AG04449 (cell line): ENCODE data around the gene PRELID1.

Experiments used
- CTCF ChIA-PET: fragments of 350-600 bp; formaldehyde crosslinking; extraction: SDS; loops from one replicate; lab custom pipeline; 2021; ENCODE audit warnings: antibody characterized with exemption; lab: Yijun Ruan, JAX
- POLR2A ChIA-PET: fragments of 400-600, 350-600 bp; formaldehyde crosslinking; extraction: SDS; loops from one replicate; lab custom pipeline; 2020; ENCODE audit warnings: antibody characterized with exemption, inconsistent platforms; lab: Yijun Ruan, JAX
- DNase-seq: peaks from one replicate; pipeline ENCODE4 v3.0.0-alpha.2; 2010; ENCODE audit warnings: low read depth, low spot score
- H3K4me3 ChIP-seq: 2 replicates; pipeline ENCODE4 v1.5.1; 2011; ENCODE audit warnings: low read depth, mild to moderate bottlenecking, control low read depth, low read length
- CTCF ChIP-seq: IDR thresholded peaks from one replicate; pipeline ENCODE4 v1.5.1; 2011; ENCODE audit warnings: mild to moderate bottlenecking, moderate library complexity, low read length, control low read depth, inconsistent platforms; ENCODE audit not compliant: insufficient read depth; ENCODE audit errors: missing control alignments

The PRELID1 gene

GRCh38 chr5:177265395-177265794 is 38.2 kb upstream of the PRELID1 start:
- CTCF ChIA-PET: interaction anchor here (1.2 to 3.4 kb wide), 2 partner anchors 43 to 151 kb away, joined by 3 to 19 read pairs; no protein-coding TSS in a partner anchor
- POLR2A ChIA-PET: no interaction called here

GRCh38 chr5:177269232-177269895 is 34.2 kb upstream of the PRELID1 start:
- DNase-seq: no peak
- POLR2A ChIA-PET: no interaction called here
- CTCF ChIA-PET: interaction anchor here (1.0 to 3.2 kb wide), 4 partner anchors 14 to 157 kb away, joined by 3 to 31 read pairs (median 5); no protein-coding TSS in a partner anchor
- no peak for TF ChIP-seq CTCF
- no peak overlapping the region for H3K4me3 ChIP-seq

More at GRCh38 chr5:177265395-177265794, 38.2 kb upstream of the PRELID1 start:
- TF ChIP-seq CTCF: no peak
- DNase-seq: no peak
- H3K4me3 ChIP-seq: no peak overlapping the region

- ChIA-PET CTCF (interaction anchor here (0.6 to 3.2 kb wide), 6 partner anchors 10 to 198 kb away, joined by 3 to 31 read pairs (median 3); no protein-coding TSS in a partner anchor), POLR2A (no interaction called here)
- no peak overlapping the region for H3K4me3 ChIP-seq
- no peak for TF ChIP-seq CTCF
- DNase-seq: no peak
Observed at GRCh38 chr5:177269976-177270375, 33.6 kb upstream of the PRELID1 start.

GRCh38 chr5:177270653-177271052 is 32.9 kb upstream of the PRELID1 start:
- no peak overlapping the region for H3K4me3 ChIP-seq
- ChIA-PET CTCF (interaction anchor here (0.6 to 3.2 kb wide), 6 partner anchors 11 to 199 kb away, joined by 3 to 31 read pairs (median 3); no protein-coding TSS in a partner anchor), POLR2A (no interaction called here)
- DNase-seq: no peak
- TF ChIP-seq CTCF: no peak

- no peak for TF ChIP-seq CTCF
- CTCF ChIA-PET: interaction anchor here (1.0 to 3.2 kb wide), 3 partner anchors 11 to 158 kb away, joined by 3 to 31 read pairs (median 3); no protein-coding TSS in a partner anchor
- POLR2A ChIA-PET: no interaction called here
- no peak for DNase-seq
- H3K4me3 ChIP-seq: no peak overlapping the region
Observed at GRCh38 chr5:177271113-177271512, 32.5 kb upstream of the PRELID1 start.

GRCh38 chr5:177275883-177276282 is 27.7 kb upstream of the PRELID1 start:
- CTCF ChIA-PET: interaction anchor here (0.9 kb wide), 1 partner anchor 162 kb away, joined by 4 read pairs; no protein-coding TSS in a partner anchor
- no peak for DNase-seq
- no peak for TF ChIP-seq CTCF
- H3K4me3 ChIP-seq: no peak overlapping the region
- POLR2A ChIA-PET: no interaction called here
